NB4 (cell line): ENCODE data around the gene PCNX2.

Source experiments
- DNase-seq: peaks from one replicate; pipeline ENCODE4 v3.0.0; 2010; ENCODE audit warnings: low read depth
- H3K4me3 ChIP-seq: one replicate; pipeline ENCODE4 v1.5.1; 2011; ENCODE audit warnings: mild to moderate bottlenecking, low read depth, low read length, moderate library complexity
- MYC ChIP-seq: IDR thresholded peaks from 2 replicates; pipeline ENCODE4 v1.6.1; 2011; ENCODE audit warnings: low read depth, low read length
- POLR2A ChIP-seq: IDR thresholded peaks from 2 replicates; pipeline ENCODE4 v1.6.1; 2011; ENCODE audit warnings: mild to moderate bottlenecking; ENCODE audit not compliant: insufficient read length; ENCODE audit errors: extremely low read depth
- TF ChIP-seq, protein P1 (sequence below): IDR thresholded peaks from one replicate; pipeline ENCODE4 v1.5.1; 2012; ENCODE audit warnings: low read depth, low read length
- TF ChIP-seq, protein P2 (sequence below): IDR thresholded peaks from 2 replicates; pipeline ENCODE4 v1.6.1; 2011; ENCODE audit warnings: low read depth, low read length

Gene PCNX2, protein sequence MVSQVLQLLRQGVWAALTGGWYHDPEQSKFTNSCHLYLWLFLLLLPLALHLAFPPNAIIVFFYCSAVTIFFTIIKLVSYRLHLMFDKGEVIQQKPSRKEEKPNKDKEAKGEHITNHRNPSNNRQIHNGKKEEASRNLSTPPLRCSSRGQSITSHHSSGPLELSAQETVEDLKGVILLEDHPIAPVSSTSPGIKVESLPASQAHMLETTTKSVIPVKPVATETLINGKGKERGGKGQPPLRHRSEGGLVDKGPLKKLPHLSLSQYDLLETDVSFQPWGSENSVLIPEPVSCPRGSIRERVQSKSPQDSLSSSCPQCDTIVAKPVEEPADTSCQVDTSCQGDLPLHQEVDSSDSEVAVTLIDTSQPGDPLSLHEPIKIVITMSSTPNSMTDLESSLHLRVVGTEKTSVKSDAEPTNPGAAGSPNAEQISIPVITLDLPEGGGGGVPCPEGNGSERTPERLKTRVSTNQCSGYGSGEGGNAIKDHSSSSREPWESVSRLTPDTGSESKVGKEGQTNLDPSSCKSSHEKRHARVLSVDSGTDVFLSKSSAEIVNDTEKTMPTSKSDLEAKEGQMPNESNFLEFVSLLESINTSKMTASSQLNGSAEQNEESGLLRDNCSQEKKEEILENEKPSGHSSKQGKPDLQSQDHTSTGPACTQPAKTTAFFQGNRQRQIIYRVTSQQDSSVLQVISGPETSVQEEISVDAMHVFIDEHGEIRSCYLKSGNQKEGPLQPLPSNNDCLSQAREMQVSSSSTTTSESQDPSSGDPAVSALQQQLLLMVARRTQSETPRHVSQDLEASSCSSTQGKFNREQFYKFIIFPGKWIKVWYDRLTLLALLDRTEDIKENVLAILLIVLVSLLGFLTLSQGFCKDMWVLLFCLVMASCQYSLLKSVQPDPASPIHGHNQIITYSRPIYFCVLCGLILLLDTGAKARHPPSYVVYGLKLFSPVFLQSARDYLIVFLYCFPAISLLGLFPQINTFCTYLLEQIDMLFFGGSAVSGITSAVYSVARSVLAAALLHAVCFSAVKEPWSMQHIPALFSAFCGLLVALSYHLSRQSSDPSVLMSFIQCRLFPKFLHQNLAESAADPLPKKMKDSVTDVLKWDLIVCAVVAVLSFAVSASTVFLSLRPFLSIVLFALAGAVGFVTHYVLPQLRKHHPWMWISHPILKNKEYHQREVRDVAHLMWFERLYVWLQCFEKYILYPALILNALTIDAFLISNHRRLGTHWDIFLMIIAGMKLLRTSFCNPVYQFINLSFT (N-terminal part only)

DNA sequence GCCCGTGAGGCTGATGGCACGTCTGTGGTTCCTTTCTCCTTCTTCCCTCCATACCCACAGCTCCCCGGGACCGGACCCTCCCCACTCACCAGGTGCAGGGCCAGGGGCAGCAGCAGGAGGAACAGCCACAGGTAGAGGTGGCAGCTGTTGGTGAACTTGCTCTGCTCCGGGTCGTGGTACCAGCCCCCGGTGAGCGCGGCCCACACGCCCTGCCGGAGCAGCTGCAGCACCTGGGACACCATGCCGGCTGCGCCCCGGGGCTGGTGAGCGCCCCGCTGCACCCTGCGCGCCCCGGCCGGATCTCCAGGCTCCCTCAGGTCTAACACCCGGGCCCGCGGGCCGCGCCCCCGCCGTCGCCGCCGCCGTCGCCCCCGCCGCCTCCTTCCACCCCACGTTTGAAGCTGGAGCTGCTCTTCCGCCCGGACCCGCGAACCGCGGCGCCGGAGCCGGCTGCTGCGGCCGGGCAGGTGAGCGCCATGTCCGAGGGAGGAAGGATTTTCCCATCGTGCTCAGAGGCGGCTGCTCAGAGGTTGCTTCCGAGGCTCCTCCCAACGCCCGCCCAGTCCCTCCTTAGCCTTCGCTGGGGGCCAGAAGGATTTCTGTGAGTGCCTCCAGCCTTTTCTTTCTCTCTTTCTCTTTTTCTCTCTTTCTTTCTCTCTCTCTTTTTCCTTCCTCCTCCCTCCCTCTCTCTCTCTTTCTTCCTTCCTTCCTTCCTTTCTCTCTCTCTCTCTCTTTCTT is at the start of gene PCNX2:
PCNX2 (minus strand) TSS at position 489 of the 738 bp plus-strand sequence; CDS start at position 242, 247 bp downstream.
- peak; percentile 51 for DNase-seq
- H3K4me3 ChIP-seq: peak within 1 kb of the TSS; percentile 57
- no peak for TF ChIP-seq POLR2A

DNA sequence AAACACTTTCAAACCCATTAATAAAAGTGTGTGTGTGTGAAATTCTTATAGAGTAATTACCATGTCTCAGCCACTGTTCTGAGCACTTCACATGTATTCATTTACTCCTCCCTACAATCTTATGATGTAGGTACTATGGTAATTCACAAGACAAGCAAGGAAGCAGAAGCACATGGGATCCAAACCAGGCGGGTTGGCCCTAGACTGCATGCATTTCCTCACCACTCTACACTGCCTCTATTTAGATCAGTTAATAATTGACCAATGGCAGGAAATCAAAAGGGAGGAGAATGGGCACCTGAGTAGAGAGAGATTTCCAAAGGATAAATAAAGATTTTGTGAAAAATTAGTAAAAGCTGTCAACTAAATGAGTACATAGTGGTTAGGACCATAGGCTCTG is 47.7 kb upstream of the PCNX2 start:
- H3K4me3 ChIP-seq: no peak overlapping the region
- DNase-seq: no peak
- TF ChIP-seq, protein P1, sequence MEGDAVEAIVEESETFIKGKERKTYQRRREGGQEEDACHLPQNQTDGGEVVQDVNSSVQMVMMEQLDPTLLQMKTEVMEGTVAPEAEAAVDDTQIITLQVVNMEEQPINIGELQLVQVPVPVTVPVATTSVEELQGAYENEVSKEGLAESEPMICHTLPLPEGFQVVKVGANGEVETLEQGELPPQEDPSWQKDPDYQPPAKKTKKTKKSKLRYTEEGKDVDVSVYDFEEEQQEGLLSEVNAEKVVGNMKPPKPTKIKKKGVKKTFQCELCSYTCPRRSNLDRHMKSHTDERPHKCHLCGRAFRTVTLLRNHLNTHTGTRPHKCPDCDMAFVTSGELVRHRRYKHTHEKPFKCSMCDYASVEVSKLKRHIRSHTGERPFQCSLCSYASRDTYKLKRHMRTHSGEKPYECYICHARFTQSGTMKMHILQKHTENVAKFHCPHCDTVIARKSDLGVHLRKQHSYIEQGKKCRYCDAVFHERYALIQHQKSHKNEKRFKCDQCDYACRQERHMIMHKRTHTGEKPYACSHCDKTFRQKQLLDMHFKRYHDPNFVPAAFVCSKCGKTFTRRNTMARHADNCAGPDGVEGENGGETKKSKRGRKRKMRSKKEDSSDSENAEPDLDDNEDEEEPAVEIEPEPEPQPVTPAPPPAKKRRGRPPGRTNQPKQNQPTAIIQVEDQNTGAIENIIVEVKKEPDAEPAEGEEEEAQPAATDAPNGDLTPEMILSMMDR: no peak
- TF ChIP-seq POLR2A (no peak), MYC (no peak)
- TF ChIP-seq, protein P2, sequence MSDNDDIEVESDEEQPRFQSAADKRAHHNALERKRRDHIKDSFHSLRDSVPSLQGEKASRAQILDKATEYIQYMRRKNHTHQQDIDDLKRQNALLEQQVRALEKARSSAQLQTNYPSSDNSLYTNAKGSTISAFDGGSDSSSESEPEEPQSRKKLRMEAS: no peak

DNA sequence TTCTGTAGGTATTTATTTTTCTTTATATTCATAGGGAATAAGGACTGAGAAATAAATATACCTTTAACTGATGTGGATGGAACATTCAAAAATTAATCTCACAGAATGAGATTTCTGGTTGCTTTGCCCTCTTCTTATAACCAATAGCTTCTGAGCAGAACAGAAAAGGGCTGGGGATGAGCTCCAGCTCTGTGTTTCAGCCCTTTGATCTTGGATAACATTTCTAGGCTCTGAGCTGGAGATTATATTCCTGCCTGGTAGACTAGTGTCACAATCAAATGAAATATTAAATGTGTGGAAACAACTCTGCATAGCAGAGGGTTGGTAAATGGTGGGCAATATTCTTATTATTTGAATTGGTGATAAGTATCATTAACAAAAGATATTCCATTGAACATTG is 46.6 kb upstream of the PCNX2 start:
- no peak for DNase-seq
- H3K4me3 ChIP-seq: no peak overlapping the region
- no peak for TF ChIP-seq MYC
- TF ChIP-seq, protein P1: no peak
- TF ChIP-seq POLR2A: no peak
- TF ChIP-seq, protein P2: no peak

DNA sequence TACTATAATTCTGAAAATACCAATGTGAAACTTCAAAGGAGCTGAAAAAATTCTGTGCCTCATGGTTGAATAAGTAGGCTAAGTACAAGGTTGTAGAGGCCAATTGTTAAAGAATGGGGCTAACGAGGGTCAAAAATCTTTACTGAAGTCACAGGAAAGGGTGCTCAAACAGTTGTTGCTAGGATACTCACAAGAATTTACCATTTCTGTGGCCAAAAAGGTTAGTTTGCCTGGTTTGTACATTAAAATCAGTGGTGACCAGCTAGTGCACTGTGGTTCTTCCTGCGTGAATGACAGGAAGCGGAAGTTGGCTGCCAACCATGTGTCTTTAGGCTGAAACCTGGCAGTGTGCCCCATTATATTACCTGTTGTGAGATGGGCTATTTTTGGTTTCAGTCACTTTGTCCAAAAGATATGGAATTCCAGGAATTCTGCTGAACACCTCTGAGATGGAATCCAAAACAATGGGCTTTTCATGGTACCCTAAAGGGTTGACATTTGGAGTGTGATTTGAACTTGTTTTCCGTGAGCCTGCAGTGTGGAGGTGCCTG is 45.5 kb upstream of the PCNX2 start:
- no peak overlapping the region for H3K4me3 ChIP-seq
- TF ChIP-seq, protein P2: no peak
- TF ChIP-seq MYC: no peak
- TF ChIP-seq, protein P1: no peak
- no peak for TF ChIP-seq POLR2A
- DNase-seq: no peak

DNA sequence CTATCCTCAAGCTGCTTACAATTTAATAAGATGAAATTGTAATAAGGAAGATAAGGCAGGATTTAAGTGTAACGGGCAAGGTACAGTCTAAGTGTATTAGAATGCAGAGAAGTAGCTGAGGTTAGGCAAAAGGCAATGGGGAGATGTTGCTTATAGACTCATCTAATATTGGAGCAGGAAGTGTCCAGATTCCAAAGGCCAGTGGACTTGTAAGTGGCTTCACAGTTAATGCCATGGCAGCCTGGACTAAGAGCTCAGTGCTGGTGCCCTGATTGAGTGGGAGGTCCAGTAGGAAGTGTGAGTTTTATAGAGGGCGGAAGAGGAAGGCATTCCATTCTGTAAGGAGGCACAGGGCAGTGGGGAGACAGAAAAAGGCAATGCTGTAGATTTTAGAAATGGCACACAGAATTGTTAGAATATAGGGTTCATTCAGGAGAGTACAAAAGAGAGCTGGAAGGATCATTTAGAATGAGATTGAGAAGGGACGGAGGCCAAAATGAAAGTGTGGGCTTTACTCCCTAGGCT is 44.6 kb upstream of the PCNX2 start:
- TF ChIP-seq MYC: no peak
- TF ChIP-seq, protein P1: no peak
- TF ChIP-seq, protein P2: no peak
- no peak for TF ChIP-seq POLR2A
- DNase-seq: no peak
- no peak overlapping the region for H3K4me3 ChIP-seq
